ENCODE data around the gene RFTN1. TPM values are rescaled to one million over a fixed set of nuclear protein-coding genes. Genes with fewer than 3 reads are reported as not detected.
A peak's percentile ranks its signal among the peaks of the same experiment; 100 is the strongest.

RFTN1 gene
- total RNA-seq, 2 experiments from 2014 or later: 55.7 to 56.4 TPM

GRCh38 chr3:16496408-16497222 lies 16.9 kb downstream of the RFTN1 start:
- no peaks in the 10 kb centered on the region for H3K9me3 Mint-ChIP-seq
- H3K4me3 ChIP-seq (ENCODE audit: low read length): no peak overlapping the region
- peaks cover 36% of the 10 kb centered on the region for H3K4me1 ChIP-seq (ENCODE audit: insufficient read depth, low read length)
- peak; percentile 57 for ATAC-seq (ENCODE audit: poor library complexity)
- H3K27me3 Mint-ChIP-seq: no peaks in the 10 kb centered on the region
- DNase-seq: peak in 1 of 14 experiments; percentile 17
- CTCF ChIA-PET: interaction anchor here (0.9 to 2.0 kb wide), 4 partner anchors 15 to 232 kb away, joined by 3 to 9 read pairs (median 4); partner anchors contain the start of gene DPH3
- POLR2A ChIA-PET: interaction anchor here (0.9 to 4.2 kb wide), 9 partner anchors 8 to 208 kb away, joined by 3 to 38 read pairs (median 5); no protein-coding TSS in a partner anchor
- H3K9me3 ChIP-seq (ENCODE audit: control insufficient read depth in 1 of 2, insufficient read depth in 1 of 2, low read length in 2 of 2): peaks cover 0 to 6% of the 10 kb centered on the region in 2 experiments
- H3K36me3 ChIP-seq (ENCODE audit: insufficient read depth, low read length): peaks cover 26% of the 10 kb centered on the region
- H3K4me1 Mint-ChIP-seq (ENCODE audit: low read depth): peaks cover 63% of the 10 kb centered on the region
- peak overlapping the region in 1 of 2 donors; percentile 14 for H3K27ac ChIP-seq (ENCODE audit: low read depth in 1 of 2, low read length in 2 of 2)
- H3K4me3 Mint-ChIP-seq: peak overlapping the region; percentile 50
- TF ChIP-seq, protein P1, sequence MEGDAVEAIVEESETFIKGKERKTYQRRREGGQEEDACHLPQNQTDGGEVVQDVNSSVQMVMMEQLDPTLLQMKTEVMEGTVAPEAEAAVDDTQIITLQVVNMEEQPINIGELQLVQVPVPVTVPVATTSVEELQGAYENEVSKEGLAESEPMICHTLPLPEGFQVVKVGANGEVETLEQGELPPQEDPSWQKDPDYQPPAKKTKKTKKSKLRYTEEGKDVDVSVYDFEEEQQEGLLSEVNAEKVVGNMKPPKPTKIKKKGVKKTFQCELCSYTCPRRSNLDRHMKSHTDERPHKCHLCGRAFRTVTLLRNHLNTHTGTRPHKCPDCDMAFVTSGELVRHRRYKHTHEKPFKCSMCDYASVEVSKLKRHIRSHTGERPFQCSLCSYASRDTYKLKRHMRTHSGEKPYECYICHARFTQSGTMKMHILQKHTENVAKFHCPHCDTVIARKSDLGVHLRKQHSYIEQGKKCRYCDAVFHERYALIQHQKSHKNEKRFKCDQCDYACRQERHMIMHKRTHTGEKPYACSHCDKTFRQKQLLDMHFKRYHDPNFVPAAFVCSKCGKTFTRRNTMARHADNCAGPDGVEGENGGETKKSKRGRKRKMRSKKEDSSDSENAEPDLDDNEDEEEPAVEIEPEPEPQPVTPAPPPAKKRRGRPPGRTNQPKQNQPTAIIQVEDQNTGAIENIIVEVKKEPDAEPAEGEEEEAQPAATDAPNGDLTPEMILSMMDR (IDR thresholded peaks at IDR 0.05): no peak
- H3K36me3 Mint-ChIP-seq (ENCODE audit: low read depth): peaks cover 46% of the 10 kb centered on the region
- peak overlapping the region; percentile 58 for H3K27ac Mint-ChIP-seq
- H3K27me3 ChIP-seq (ENCODE audit: control insufficient read depth in 1 of 2, insufficient read depth in 2 of 2, low read length in 2 of 2): no peaks in the 10 kb centered on the region
- intact Hi-C loops (cut with DNase I, micrococcal nuclease): no loop called here

GRCh38 chr3:16496008-16496407 lies 17.5 kb downstream of the RFTN1 start:
- peak overlapping the region in 1 of 2 donors; percentile 14 for H3K27ac ChIP-seq (ENCODE audit: low read depth in 1 of 2, low read length in 2 of 2)
- peak; percentile 74 for ATAC-seq (ENCODE audit: poor library complexity)
- Mint-ChIP-seq H3K36me3 (ENCODE audit: low read depth) (peaks cover 52% of the 10 kb centered on the region), H3K4me1 (ENCODE audit: low read depth) (peaks cover 67% of the 10 kb centered on the region), H3K4me3 (peak overlapping the region; percentile 50), H3K9me3 (no peaks in the 10 kb centered on the region), H3K27me3 (no peaks in the 10 kb centered on the region), H3K27ac (peak overlapping the region; percentile 58)
- peaks cover 31% of the 10 kb centered on the region for H3K36me3 ChIP-seq (ENCODE audit: insufficient read depth, low read length)
- H3K27me3 ChIP-seq (ENCODE audit: control insufficient read depth in 1 of 2, insufficient read depth in 2 of 2, low read length in 2 of 2): no peaks in the 10 kb centered on the region
- TF ChIP-seq, protein P1 (IDR thresholded peaks at IDR 0.05): no peak
- ChIA-PET POLR2A (interaction anchor here (0.9 to 4.2 kb wide), 9 partner anchors 9 to 207 kb away, joined by 3 to 38 read pairs (median 5); no protein-coding TSS in a partner anchor), CTCF (interaction anchor here (0.9 to 2.0 kb wide), 4 partner anchors 16 to 232 kb away, joined by 3 to 9 read pairs (median 4); partner anchors contain the start of gene DPH3)
- no peak overlapping the region for H3K4me3 ChIP-seq (ENCODE audit: low read length)
- H3K4me1 ChIP-seq (ENCODE audit: insufficient read depth, low read length): peaks cover 36% of the 10 kb centered on the region
- intact Hi-C loops (cut with DNase I, micrococcal nuclease): no loop called here
- DNase-seq: peak in 3 of 14 experiments; percentile 19 to 39 (median 29)
- peaks cover 0 to 6% of the 10 kb centered on the region in 2 experiments for H3K9me3 ChIP-seq (ENCODE audit: control insufficient read depth in 1 of 2, insufficient read depth in 1 of 2, low read length in 2 of 2)

GRCh38 chr3:16494814-16495431 lies 18.6 kb downstream of the RFTN1 start:
- Mint-ChIP-seq H3K9me3 (no peaks in the 10 kb centered on the region), H3K27me3 (no peaks in the 10 kb centered on the region), H3K36me3 (ENCODE audit: low read depth) (peaks cover 52% of the 10 kb centered on the region), H3K4me3 (no peak overlapping the region), H3K27ac (peak overlapping the region; percentile 58), H3K4me1 (ENCODE audit: low read depth) (peaks cover 66% of the 10 kb centered on the region)
- ATAC-seq (ENCODE audit: poor library complexity): no peak
- peaks cover 28% of the 10 kb centered on the region for H3K36me3 ChIP-seq (ENCODE audit: insufficient read depth, low read length)
- no peak for DNase-seq
- peaks cover 0 to 6% of the 10 kb centered on the region in 2 experiments for H3K9me3 ChIP-seq (ENCODE audit: control insufficient read depth in 1 of 2, insufficient read depth in 1 of 2, low read length in 2 of 2)
- intact Hi-C loops (cut with DNase I, micrococcal nuclease): no loop called here
- ChIA-PET CTCF (no interaction called here), POLR2A (interaction anchor here (0.6 to 4.2 kb wide), 4 partner anchors 12 to 56 kb away, joined by 3 to 38 read pairs (median 6); no protein-coding TSS in a partner anchor)
- H3K27me3 ChIP-seq (ENCODE audit: control insufficient read depth in 1 of 2, insufficient read depth in 2 of 2, low read length in 2 of 2): no peaks in the 10 kb centered on the region
- TF ChIP-seq, protein P1 (IDR thresholded peaks at IDR 0.05): no peak
- no peak overlapping the region for H3K27ac ChIP-seq (ENCODE audit: low read depth in 1 of 2, low read length in 2 of 2)
- H3K4me1 ChIP-seq (ENCODE audit: insufficient read depth, low read length): peaks cover 36% of the 10 kb centered on the region
- H3K4me3 ChIP-seq (ENCODE audit: low read length): no peak overlapping the region

Data from CD4-positive, alpha-beta T cell (primary cell).